Spleen (tissue), 7 donors: ENCODE measurements around the gene THSD7A.

Experiments
- CTCF ChIP-seq, 11 experiments: fragments of 200-600 bp in 7 of 11; fragments of 450-650 bp in 4 of 11; sonication (generic) in 4 of 11; IDR thresholded peaks in 8 of 11; conservative IDR thresholded peaks in 3 of 11; 1 replicate in 7 of 11; 2 replicates in 4 of 11; pipeline versions ENCODE4 v1.4.0 to v1.8.0; 2016 to 2021; ENCODE audit warnings: antibody characterized with exemption in 11 of 11, inconsistent platforms in 4 of 11, mild to moderate bottlenecking in 1 of 11
- POLR2A ChIP-seq, 3 donors: fragments of 450-650 bp; IDR thresholded peaks; one replicate each; pipeline ENCODE4 v1.5.1; 2017; ENCODE audit warnings: antibody characterized with exemption in 3 of 3, mild to moderate bottlenecking in 1 of 3
- donor health status: DM: no; HTN: no; CAD: no; lungs with moderate emphysema.
- donor health status: DM: no; HTN: no; CAD: no.
- donor health status: DM: no; HTN: no; CAD: no.

GRCh38 chr7:11480143-11480542 lies 351.9 kb downstream of the THSD7A start:
- TF ChIP-seq CTCF (IDR thresholded peaks at IDR 0.05 in 8 of 11, conservative IDR thresholded peaks at IDR 0.05 in 3 of 11) (no peak), POLR2A (IDR thresholded peaks at IDR 0.05) (no peak)
